T-helper 9 cell (primary cell): ENCODE measurements around the gene UBR4.

Experiments
- DNase-seq: peaks from one replicate; pipeline ENCODE4 v3.0.0-alpha.2; 2020

The UBR4 gene

GRCh38 chr1:19068639-19069276 lies 141.3 kb downstream of the UBR4 start:
- DNase-seq: no peak

- no peak for DNase-seq
Observed at GRCh38 chr1:19067912-19068638, 142.0 kb downstream of the UBR4 start.

GRCh38 chr1:19067182-19067911 lies 142.7 kb downstream of the UBR4 start:
- no peak for DNase-seq

- DNase-seq: no peak
Observed at GRCh38 chr1:19066874-19067181, 143.2 kb downstream of the UBR4 start.

- DNase-seq: no peak
Observed at GRCh38 chr1:19066248-19066873, 143.7 kb downstream of the UBR4 start.

GRCh38 chr1:19065526-19066247 lies 144.4 kb downstream of the UBR4 start:
- no peak for DNase-seq

- no peak for DNase-seq
Observed at GRCh38 chr1:19064906-19065450, 145.1 kb downstream of the UBR4 start.

GRCh38 chr1:19063122-19063521 lies 146.9 kb downstream of the UBR4 start:
- DNase-seq: no peak

GRCh38 chr1:19062258-19063029 lies 147.6 kb downstream of the UBR4 start:
- no peak for DNase-seq

- DNase-seq: no peak
Observed at GRCh38 chr1:19061798-19062197, 148.3 kb downstream of the UBR4 start.

- DNase-seq: no peak
Observed at GRCh38 chr1:19061343-19061742, 148.7 kb downstream of the UBR4 start.

- no peak for DNase-seq
Observed at GRCh38 chr1:19059773-19060172, 150.3 kb downstream of the UBR4 start.

GRCh38 chr1:19058476-19058797 lies 151.6 kb downstream of the UBR4 start:
- no peak for DNase-seq

- no peak for DNase-seq
Observed at GRCh38 chr1:19057784-19058475, 152.1 kb downstream of the UBR4 start.

- no peak for DNase-seq
Observed at GRCh38 chr1:19057182-19057779, 152.8 kb downstream of the UBR4 start.

- DNase-seq: no peak
Observed at GRCh38 chr1:19055701-19056100, 154.4 kb downstream of the UBR4 start.

- no peak for DNase-seq
Observed at GRCh38 chr1:19055001-19055400, 155.1 kb downstream of the UBR4 start.

- DNase-seq: no peak
Observed at GRCh38 chr1:19054216-19054615, 155.8 kb downstream of the UBR4 start.

GRCh38 chr1:19053486-19053885 lies 156.6 kb downstream of the UBR4 start:
- DNase-seq: no peak

- no peak for DNase-seq
Observed at GRCh38 chr1:19049798-19050197, 160.3 kb downstream of the UBR4 start.
